HG03108 (cell line): ENCODE data around the gene MOB2.

Source experiments
- ATAC-seq: cut with Tn5 transposase; IDR thresholded peaks from one replicate; pipeline ENCODE4 v1.9.1; 2021; ENCODE audit warnings: moderate library complexity; ENCODE audit not compliant: unreplicated experiment

The MOB2 gene

DNA sequence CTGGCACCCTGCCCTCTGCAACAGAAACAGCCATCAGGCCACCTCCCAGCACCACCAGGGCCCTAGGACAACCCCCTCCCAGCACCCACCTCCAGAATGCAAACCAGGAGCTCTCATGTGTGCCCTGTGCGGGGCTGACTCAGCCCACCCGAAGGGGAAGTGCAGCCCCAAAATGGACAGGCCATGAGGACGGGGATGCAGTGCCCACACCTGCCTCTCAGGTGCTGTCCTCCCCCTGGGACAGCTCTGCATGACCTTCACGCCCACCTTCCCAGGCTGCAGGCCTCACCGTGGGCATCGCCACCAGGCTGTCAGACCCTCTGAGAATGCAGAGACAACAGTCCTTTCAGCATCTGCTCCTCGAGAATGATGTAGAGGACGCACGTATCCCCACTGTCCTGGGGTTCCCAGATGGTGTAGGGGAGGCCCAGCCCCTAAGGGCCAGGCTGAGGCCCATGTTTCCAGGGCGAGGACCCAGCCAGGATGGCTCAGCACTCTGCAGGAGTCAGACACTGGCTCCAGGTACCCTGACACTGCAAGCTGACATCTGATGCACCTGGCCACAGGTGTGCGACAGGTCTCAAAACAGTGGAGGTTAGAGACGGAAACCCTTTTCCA is 13.5 kb downstream of the MOB2 start:
- ATAC-seq = no peak

DNA sequence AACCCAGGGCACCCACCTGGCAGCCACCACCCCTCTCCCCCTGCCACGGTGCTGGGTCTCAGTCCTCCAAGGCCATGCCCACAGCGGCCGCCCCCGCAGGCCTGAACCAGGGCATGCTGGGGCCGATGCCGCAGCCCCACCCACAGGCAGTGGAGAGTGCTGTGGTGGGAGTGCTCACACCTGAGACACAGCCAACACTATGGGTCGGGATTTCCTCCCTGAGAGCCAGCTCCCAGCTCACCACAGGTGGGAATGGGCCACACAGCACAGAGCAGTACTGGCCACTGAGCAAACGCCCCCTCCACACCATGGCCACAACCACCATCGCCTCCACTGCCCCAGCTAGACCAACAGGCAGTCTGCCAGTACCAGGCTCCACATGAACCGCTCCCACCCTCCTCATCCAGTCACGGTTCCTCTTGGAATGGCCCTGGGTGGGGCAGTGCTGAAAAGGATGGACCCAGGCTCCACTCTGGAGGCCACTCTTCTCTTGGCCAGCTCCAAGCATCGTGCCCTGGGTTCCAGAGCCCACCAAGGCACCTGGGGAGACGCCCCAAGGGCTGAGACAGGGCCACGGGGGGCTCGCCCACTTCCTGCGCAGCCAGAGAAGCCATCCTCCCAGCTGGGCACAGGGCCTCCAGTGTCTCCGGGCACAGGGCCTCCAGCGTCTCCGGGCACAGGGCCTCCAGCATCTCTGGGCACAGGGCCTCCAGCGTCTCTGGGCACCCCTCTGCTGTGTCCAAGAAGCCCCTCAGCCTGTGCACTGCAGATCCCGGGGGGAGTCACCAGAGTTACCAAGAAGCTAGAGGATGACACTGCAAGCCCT is 14.2 kb downstream of the MOB2 start:
- ATAC-seq = no peak

DNA sequence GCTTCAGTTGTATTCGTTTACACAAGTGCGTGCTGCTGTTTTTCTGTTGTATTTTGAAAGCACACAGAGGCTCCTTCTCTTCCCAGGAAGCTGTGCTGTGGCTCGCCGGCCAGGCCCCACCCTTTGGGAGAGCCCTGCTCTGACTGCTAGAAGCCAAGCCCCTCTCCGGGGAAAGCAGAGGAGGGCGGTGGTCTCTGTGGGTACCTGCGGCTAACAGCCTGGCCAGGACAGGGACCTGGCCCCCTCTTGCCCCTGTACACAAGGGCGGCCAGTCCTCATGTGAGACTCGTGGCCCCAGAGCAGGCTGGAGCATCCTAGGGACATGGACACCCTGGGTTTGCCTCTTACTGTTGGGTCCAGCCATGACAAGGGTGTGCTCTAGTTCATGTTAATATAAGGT is 14.8 kb downstream of the MOB2 start:
- ATAC-seq = no peak

DNA sequence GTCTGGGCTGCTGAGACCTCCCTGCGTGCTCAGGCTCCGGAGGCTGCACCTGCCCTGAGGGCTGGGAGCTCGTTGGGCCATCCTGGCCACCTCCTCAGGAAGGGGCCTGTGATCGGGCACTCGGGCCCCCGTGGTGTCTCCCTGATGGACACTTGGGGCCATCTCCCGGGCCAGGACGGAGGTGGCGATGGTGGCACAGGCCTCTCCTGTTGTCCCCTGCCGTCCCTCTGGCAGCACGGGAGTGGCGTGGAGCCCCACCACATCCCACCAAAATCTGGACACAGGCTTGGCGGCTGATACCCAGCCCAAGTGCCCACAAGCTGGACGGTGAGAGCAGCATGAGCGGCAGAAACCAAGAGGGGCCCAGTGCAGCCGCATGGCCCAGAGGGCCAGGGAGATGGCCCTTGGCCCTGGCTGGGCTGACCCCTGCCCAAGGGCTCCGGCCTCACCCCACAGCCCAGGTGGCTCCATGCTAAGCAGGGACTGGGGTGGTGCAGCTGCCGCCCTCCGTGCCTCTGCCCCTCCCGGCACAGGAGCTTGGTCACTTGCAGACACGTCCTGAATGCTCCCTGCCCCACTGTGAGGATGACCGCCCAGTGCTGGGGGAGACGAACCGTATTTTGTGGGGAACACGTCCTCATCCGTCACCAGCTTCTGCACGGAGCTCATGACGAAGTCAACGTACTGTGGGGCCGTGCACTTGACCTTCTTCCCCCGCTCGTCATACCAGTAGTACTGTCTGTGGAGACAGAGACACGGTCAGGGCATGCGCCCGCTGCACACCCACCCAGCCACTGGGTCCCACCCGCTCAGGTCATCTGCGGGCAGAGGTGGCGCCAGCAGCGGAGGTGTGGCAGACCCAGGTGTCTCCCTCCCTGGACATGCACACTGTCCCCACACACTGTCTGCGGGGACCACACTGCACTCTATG is 15.6 kb downstream of the MOB2 start:
- ATAC-seq = no peak

DNA sequence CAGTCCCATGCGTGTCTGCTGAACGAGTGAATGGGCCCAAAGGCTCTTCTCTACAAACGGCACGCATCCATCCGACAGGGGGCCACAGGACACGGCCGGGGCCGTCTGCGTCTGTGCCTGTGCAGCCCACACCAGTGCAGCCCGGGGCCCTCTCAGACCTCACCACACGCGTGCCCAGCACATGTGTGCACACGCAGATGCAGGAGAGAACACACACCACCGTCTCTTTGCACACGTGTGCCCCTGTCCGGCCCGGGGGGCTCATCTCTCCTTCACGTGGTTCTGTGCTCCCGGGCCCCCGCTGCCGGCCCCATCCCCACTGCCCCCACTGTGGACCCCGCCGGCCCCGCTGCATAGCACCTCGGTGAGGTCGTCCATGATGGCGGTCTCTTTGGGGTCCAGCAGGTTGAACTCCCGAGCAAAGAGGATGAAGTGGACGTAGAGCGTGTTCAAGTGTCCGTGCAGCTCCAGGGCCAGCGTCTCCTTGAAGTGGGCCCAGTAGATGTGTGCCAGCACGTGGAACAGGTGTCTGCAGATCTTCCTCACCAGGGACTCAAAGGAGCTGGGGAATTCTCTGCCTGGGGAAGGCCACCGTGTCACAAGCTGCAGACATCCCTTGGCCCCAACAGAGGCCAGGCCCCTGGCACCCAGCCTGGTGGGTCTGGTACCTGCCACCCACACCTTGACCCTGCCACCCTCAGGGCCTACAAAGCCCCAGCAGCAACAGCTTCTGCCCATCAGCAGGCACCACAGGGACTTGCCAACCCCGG is 16.5 kb downstream of the MOB2 start:
- no peak for ATAC-seq

DNA sequence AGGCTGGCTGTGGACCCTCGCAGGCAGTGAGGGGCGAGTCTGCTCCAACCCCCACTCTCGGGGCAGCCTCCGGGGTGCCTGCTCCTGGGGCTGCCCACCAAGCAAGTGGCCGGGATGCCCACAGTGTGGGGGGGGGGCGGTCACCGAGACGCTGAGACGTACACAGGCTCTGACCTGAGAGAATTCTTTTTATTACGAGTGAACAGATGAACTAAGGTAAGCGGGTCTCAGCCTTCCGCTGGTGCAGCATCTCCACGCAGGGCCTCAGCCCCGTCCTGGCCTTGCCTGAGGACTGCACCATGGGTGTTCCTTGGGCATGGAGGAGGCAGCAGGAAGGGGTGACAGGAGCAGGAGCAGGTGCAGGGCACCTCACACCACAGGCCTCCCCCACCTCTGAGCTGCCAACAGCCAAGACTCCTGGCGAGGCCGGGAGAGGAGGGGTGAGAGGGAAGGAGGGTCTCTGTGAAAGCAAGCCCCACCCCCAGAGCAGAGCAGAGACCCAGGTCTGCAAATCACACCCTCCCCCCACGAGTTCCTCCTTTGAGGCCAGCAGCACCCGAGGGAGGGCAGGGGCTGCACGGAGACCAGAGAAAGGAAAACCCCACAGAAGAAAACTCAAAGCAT is 17.2 kb downstream of the MOB2 start:
- no peak for ATAC-seq

DNA sequence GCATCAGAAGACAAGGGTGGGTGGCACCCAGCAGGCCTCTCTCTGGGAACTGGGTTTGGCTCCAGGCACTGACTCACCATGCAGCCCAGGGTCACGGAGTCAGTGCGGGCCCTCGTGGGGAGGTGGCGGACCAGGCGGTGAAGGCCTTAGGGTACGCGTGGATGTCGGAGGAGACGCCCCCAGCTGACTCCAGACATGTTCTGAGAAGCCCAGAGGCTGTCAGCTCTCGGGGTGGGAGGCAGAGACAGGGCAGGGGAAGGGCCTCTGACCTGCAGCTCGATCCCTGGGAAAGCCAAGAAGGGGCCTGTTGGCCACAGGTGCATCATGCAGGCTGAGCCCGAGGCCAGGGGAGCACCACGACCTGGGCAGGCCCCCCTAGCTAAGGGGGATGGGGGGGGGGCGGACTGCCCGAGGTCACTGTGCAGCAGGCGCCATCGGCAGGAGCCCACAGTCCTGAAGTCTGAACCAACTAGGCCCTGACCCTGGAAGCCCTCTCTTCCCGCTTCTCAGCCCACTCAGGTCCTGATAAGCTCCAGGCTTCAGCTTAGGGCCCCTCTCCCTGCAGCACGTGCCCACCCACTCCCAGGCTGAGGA is 18.0 kb downstream of the MOB2 start:
- no peak for ATAC-seq

DNA sequence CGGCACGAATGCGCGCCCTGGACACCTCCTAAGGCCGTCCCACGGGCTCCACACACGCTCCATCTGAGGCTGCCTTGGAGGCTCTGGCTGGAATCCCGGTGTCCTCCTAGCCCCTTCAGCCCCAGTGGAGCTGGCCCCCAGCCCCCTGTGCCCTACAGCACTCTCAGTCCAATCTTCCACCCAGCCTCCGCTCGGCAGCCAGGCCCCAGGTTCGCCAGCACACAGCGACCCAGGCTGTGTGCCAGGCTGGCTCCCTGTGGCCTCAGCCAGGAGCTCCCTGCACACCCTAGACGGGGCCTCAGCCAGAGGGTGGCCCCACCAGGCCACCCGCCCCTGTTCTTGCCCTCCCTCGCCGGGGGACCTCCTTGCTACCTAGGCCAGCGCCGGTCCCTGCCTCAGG is 18.6 kb downstream of the MOB2 start:
- no peak for ATAC-seq

DNA sequence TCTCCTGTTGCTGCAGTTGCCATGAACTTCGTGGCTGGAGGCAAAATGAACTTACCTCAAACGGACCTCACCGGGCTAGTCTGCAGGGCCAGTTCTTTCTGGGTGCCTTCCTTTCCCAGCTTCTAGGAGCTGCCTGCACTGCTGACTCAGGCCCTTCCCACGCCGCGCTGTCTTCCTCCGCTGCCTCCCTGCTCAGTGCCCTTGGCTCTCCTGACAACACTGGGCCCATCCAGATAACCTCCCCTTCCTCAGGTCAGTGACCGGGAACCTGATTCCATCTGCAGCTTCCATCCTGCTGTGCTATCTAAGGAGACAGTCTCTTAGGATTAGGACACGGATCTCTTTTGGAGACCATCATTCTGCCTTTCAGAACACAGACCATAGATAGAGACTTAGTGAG is 19.3 kb downstream of the MOB2 start:
- ATAC-seq = no peak

DNA sequence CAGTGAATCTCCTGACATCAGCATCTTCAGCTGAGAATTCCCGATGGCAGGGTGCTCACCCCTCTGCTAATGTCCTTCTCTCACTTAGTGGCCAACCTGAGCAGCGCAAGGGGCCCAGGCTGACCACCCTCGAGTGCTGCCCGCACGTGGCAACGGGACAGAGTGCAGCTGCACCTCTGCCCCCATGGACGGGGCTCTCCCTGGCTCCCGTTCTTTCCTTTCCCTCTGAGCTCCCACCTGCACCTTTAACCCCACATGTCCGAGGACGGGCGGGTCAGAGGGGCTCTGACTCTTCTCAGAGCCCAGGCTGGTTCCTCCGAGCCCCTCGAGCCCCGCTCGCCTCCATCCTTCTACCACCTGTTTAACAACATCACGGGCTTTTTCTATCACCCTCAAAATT is 19.8 kb downstream of the MOB2 start:
- no peak for ATAC-seq

DNA sequence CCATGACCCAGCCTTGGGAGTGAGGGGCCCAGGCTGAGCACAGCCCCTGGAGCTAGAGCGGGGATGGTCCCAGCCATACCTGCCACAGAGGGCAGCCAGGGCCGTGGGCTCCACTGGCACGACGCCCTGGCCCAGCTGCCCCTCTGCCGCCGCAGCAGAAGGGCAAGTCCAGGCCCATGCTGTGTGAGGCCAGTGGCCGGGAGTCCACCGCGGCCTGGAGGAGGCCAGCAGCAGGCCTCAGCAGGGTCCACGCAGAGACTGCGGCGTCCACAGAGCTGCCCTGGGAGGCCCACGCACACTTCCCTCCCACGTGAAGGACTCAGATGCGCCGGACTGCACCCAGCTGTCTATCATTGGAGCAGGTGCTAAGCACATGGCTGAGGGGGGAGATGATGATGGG is 23.5 kb downstream of the MOB2 start:
- no peak for ATAC-seq

DNA sequence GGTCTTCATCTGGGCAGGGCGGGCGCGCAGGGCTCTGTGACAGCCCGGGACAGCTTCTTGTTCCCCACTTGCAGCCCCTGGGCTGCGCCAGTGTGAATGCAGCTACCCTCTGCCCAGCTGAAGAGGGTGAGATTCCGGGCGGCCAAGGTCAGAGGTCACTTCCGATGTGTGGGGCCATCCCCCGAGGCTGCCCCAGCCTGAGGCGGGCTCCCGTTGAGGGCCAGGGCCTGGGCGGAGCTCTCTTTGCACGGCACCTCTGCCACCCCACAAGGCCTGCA is 23.9 kb downstream of the MOB2 start:
- no peak for ATAC-seq

DNA sequence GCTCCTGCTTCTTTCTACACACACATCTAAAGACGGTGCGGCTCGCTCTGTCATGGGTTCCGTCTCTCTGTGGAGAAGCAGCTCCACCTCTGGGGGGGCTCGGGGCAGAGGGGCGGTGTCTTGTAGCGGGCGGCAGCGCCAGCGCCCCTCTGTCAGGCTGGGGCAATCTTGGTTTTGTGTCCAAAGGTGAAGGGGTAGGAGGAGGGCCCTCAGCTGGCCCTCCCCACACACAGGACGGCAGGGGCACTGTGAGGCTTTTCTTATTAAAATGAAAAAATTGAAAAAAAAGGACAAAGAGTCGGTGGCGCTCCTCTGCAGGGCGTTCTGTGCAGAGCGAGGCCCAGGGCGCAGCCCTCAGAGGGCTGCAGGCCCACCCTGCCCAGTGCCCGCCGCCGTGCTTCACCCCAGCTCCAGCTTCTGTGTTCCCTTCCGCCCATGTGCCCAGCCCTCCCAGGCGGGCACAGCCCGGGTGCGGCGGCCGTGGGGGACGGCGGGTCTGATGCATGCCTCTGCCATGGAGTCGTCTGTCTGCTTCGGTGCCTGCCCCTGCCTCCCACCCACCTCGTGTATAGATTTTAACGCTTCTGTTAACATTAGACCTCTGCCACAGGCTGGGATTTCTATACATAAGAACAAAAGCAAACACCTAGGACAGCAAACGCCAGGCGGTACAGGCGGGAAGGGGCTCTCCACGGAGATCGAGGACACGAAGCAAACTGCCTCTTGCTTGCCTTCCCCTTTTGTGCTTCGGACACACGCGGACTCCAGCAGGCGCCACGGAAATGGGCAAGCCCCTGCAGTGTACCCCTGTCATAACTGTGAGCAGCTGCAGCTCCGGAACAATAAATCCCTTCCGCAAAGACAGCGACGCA is 24.5 kb downstream of the MOB2 start:
- ATAC-seq = no peak

DNA sequence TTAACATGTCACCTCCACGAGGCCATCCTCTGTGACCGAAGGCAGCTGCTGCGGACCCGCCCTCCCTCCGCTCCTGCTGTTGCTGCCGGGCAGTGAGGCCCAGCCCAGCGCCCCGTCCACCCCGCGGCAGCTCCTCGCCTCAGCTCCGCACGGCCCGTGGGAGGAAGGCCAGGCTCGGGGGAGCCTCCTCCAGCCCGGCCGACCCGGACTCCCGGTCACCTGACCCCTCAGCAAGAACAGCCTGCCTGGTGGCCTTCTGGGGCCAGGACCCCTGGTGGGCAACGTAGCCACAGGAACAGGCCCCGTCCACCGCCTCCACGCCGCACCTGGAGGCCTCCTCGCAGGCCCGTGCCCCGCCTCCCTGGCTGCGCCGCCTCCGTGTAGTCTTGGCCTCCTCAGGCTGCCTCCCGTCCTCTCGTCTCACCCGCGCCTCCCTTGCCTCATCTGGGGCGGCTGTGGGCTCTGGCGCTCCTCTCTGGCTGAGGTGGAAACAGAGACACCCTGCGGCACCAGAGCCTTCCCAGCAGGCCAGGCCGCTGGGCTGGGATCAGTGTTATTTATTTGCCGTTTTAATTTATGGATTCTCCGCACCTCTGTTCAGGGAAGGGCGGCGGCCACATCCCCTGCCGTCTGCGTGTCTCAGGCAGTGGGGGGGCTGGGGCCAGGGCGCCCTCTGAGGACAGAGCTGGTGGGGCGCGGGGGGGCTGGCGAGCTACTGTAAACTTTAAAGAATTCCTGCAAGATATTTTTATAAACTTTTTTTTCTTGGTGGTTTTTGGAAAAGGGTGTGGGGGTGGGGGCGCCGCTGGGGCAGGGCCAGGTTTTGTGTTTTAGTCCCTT is 25.4 kb downstream of the MOB2 start:
- ATAC-seq = no peak

DNA sequence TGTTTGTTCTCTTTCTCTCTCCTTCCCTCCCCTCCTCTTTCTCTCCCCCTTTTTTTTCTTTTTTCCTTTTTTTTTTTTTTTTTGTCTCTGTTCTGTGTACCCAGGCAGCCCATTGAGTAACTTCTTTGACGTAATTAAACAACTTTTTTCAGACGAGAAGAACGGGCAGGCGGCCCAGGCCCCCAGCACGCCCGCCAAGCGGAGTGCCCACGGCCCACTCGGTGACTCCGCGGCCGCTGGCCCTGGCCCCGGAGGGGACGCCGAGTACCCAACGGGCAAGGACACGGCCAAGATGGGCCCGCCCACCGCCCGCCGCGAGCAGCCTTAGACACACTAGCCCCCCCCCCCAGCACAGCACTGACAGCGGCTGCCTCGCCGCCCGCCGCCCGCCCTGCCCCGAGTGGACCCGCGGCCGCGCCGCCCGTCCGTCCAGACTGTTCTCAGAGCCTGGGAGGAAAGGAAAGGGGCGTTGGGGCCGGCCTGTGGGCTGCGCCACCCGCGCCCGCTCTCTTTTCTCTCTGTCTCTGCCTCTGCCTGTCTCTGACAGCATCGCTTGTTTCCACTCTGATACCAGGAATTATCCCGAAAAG is 26.1 kb downstream of the MOB2 start:
- ATAC-seq = no peak

DNA sequence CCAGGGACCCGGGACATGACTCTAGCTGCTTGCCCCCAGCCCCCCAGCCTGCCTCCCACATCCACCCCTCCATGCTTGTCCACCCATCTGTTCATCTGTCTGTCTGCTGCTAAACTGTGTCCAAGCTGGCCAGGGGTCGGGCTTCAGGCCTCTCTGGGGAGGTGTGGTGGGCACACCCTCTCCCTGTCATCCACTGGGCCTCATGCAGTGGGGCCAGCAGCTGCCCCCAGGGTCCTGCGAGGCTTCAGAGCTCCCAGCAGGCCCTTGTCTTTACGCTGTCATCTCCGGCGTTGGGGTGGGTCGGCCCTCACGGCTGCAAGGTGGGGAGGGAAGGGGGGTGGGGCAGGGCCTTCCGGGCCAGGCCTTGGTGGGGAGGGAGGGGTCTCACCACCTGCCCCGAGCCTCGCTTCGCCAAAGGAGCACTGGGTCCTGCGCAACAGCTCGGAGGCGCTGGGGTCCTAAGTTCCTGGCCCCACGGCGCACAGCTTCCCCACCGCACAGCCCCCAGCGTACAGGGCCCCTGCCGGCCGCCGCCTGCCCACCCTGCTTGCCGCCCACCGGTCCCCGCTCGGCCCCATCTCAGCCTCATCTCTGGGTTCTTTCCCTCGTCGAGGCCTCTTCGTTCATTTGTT is 26.7 kb downstream of the MOB2 start:
- no peak for ATAC-seq

DNA sequence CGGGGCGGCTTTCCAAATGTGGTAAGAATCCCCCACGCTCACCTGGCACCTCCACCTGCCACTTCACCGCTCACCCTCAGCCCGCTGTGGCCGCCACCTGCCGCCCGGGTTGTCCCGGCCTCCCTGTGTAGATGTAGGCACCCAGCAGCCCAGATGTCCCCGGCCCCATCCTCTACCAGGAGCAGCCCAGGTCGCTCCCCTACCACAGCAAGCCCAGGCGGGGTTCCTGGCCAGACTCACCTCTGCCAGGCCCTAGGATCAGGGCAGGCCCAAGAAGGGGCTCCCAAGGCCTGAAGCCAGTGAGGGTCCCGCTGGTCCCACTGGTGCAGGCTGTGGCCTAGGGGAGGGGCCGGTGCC is 27.4 kb downstream of the MOB2 start:
- no peak for ATAC-seq
